Epithelial cell of proximal tubule (primary cell): ENCODE results near the gene FBXO9. TPM values are rescaled to one million over a fixed set of nuclear protein-coding genes. Genes with fewer than 3 reads are reported as not detected.

Source experiments
- DNase-seq: peaks from one replicate; pipeline ENCODE4 v3.0.0-alpha.2; 2011; ENCODE audit warnings: low read depth
- H3K4me3 ChIP-seq: 2 replicates; pipeline ENCODE4 v1.5.1; 2011; ENCODE audit warnings: low read depth, mild to moderate bottlenecking, low read length
- CTCF ChIP-seq: conservative IDR thresholded peaks from 2 replicates; pipeline ENCODE4 v1.5.1; 2012; ENCODE audit warnings: low read depth, mild to moderate bottlenecking, low read length
- total RNA-seq: library from RNA; depleted of rRNA; stranded (reverse); fragments of >200 nt; gene quantifications from 2 replicates; pipeline ENCODE4 v1.2.3, GENCODE V29; 2015

The FBXO9 gene
- total RNA-seq, 1 donor from 2014 or later, result 48.8 TPM

GRCh38 chr6:53035549-53036213 is 29.5 kb upstream of the FBXO9 start:
- no peak for TF ChIP-seq CTCF
- DNase-seq, result no peak
- no peak overlapping the region for H3K4me3 ChIP-seq

GRCh38 chr6:53038141-53038540 is 27.1 kb upstream of the FBXO9 start:
- no peak for DNase-seq
- no peak for TF ChIP-seq CTCF
- H3K4me3 ChIP-seq, result no peak overlapping the region

GRCh38 chr6:53038596-53038995 is 26.6 kb upstream of the FBXO9 start:
- no peak for DNase-seq
- no peak overlapping the region for H3K4me3 ChIP-seq
- no peak for TF ChIP-seq CTCF

GRCh38 chr6:53041356-53041755 is 23.8 kb upstream of the FBXO9 start:
- TF ChIP-seq CTCF, result no peak
- DNase-seq, result no peak
- no peak overlapping the region for H3K4me3 ChIP-seq

- peak; percentile 57 for DNase-seq
- TF ChIP-seq CTCF, result no peak
- H3K4me3 ChIP-seq, result no peak overlapping the region
Measured at GRCh38 chr6:53042112-53042511, 23.1 kb upstream of the FBXO9 start.

- no peak for DNase-seq
- TF ChIP-seq CTCF, result no peak
Measured at GRCh38 chr6:53043581-53043980, 21.6 kb upstream of the FBXO9 start.

GRCh38 chr6:53044071-53044470 is 21.1 kb upstream of the FBXO9 start:
- no peak overlapping the region for H3K4me3 ChIP-seq
- no peak for TF ChIP-seq CTCF
- no peak for DNase-seq

More at GRCh38 chr6:53043581-53043980, 21.6 kb upstream of the FBXO9 start:
- H3K4me3 ChIP-seq, result no peak overlapping the region
